GM23338 (cell line): Measurements from ENCODE around the gene WDR11. TPM values are rescaled to one million over a fixed set of nuclear protein-coding genes. Genes with fewer than 3 reads are reported as not detected.

Experiments
- ATAC-seq: fragments of 200-7000 bp; cut with Tn5 transposase; 3 replicates; pipeline ENCODE4 v1.9.1; 2020
- DNase-seq: peaks from one replicate; pipeline ENCODE4 v3.0.0-alpha.2; 2015; ENCODE audit warnings: low spot score
- H2AFZ ChIP-seq: fragments of 200-600 bp; sonication (generic); 2 replicates; pipeline ENCODE4 v1.8.0; 2016; ENCODE audit warnings: antibody characterized with exemption, mild to moderate bottlenecking, moderate library complexity
- H3F3A ChIP-seq: fragments of 200-600 bp; sonication (generic); replicated peaks from 2 replicates; pipeline ENCODE4 v1.8.0; 2017; ENCODE audit warnings: antibody characterized with exemption, mixed run types, low read depth
- H3K27ac ChIP-seq: fragments of 200-600 bp; sonication (generic); 2 replicates; pipeline ENCODE4 v1.6.1; 2016; ENCODE audit warnings: low read depth
- H3K27me3 ChIP-seq: fragments of 200-600 bp; sonication (generic); 2 replicates; pipeline ENCODE4 v1.8.0; 2016; ENCODE audit warnings: mild to moderate bottlenecking, mixed run types, moderate library complexity; ENCODE audit not compliant: insufficient read depth
- H3K36me3 ChIP-seq: fragments of 200-600 bp; sonication (generic); 2 replicates; pipeline ENCODE4 v1.8.0; 2016; ENCODE audit warnings: mild to moderate bottlenecking; ENCODE audit not compliant: insufficient read depth
- H3K4me1 ChIP-seq: fragments of 200-600 bp; sonication (generic); 2 replicates; pipeline ENCODE4 v1.8.0; 2016; ENCODE audit warnings: mild to moderate bottlenecking, moderate library complexity; ENCODE audit not compliant: insufficient read depth
- H3K4me2 ChIP-seq: fragments of 200-600 bp; sonication (generic); 2 replicates; pipeline ENCODE4 v1.7.1; 2017; ENCODE audit warnings: mixed run types
- H3K4me3 ChIP-seq: fragments of 200-600 bp; sonication (generic); 2 replicates; pipeline ENCODE4 v1.6.1; 2016; ENCODE audit warnings: mixed run types
- H3K79me2 ChIP-seq: fragments of 200-600 bp; sonication (generic); replicated peaks from 2 replicates; pipeline ENCODE4 v1.8.0; 2017; ENCODE audit warnings: mild to moderate bottlenecking; ENCODE audit not compliant: insufficient read depth
- H3K9me2 ChIP-seq: fragments of 200-600 bp; sonication (generic); 2 replicates; pipeline ENCODE4 v1.8.0; 2017; ENCODE audit not compliant: insufficient read depth
- H4K20me1 ChIP-seq: fragments of 200-600 bp; sonication (generic); replicated peaks from 2 replicates; pipeline ENCODE4 v1.8.0; 2017; ENCODE audit warnings: mild to moderate bottlenecking; ENCODE audit not compliant: insufficient read depth
- H3K27ac Mint-ChIP-seq: 2 replicates; pipeline ENCODE4 v1.8.0; 2020; ENCODE audit warnings: inconsistent platforms, mild to moderate bottlenecking, moderate library complexity, mixed read lengths
- H3K27me3 Mint-ChIP-seq: 3 replicates; pipeline ENCODE4 v1.8.0; 2022; ENCODE audit warnings: low read depth, mild to moderate bottlenecking, moderate library complexity, mixed read lengths, inconsistent platforms; ENCODE audit not compliant: insufficient read depth, poor library complexity
- H3K36me3 Mint-ChIP-seq: 3 replicates; pipeline ENCODE4 v1.8.0; 2021; ENCODE audit warnings: low read depth, mild to moderate bottlenecking, inconsistent platforms, moderate library complexity, mixed read lengths
- H3K4me1 Mint-ChIP-seq: 3 replicates; pipeline ENCODE4 v1.8.0; 2020; ENCODE audit warnings: mild to moderate bottlenecking, inconsistent platforms, mixed read lengths
- H3K4me3 Mint-ChIP-seq: 3 replicates; pipeline ENCODE4 v1.8.0; 2021; ENCODE audit warnings: moderate library complexity, mild to moderate bottlenecking, inconsistent platforms, mixed read lengths
- H3K9me3 Mint-ChIP-seq: 3 replicates; pipeline ENCODE4 v1.8.0; 2020; ENCODE audit warnings: moderate library complexity, mild to moderate bottlenecking, inconsistent platforms, mixed read lengths
- CREB1 ChIP-seq: fragments of 250-450 bp; sonication (Bioruptor Pico); IDR thresholded peaks from 2 replicates; pipeline ENCODE4 v1.5.0; 2020; ENCODE audit warnings: low read depth, mild to moderate bottlenecking, moderate library complexity
- CTCF ChIP-seq, 2 experiments: fragments of 200-600 bp in 1 of 2; sonication (generic) in 1 of 2; conservative IDR thresholded peaks; 2 replicates each; pipeline versions ENCODE4 v1.5.1 to v1.6.1; 2016 to 2017; ENCODE audit warnings: antibody characterized with exemption in 2 of 2, low read depth in 2 of 2, mild to moderate bottlenecking in 2 of 2, moderate library complexity in 1 of 2
- EZH2 ChIP-seq: fragments of 200-600 bp; sonication (generic); IDR thresholded peaks from one replicate; pipeline ENCODE4 v1.8.0; 2017; ENCODE audit warnings: antibody characterized with exemption, mild to moderate bottlenecking, low read depth; ENCODE audit not compliant: unreplicated experiment
- EZH2phosphoT487 ChIP-seq: fragments of 200-600 bp; sonication (generic); IDR thresholded peaks from one replicate; pipeline ENCODE4 v1.8.1; 2018; ENCODE audit warnings: antibody characterized with exemption; ENCODE audit not compliant: unreplicated experiment
- JUNB ChIP-seq: IDR thresholded peaks from one replicate; pipeline ENCODE4 v1.6.1; 2016; ENCODE audit warnings: antibody characterized with exemption; ENCODE audit not compliant: unreplicated experiment
- NANOG ChIP-seq: IDR thresholded peaks from 2 replicates; pipeline ENCODE4 v1.6.1; 2016; ENCODE audit warnings: antibody characterized with exemption, borderline replicate concordance
- POLR2AphosphoS5 ChIP-seq: IDR thresholded peaks from 2 replicates; pipeline ENCODE4 v1.6.1; 2016; ENCODE audit warnings: antibody characterized with exemption, low read depth
- REST ChIP-seq: IDR thresholded peaks from one replicate; pipeline ENCODE4 v1.6.1; 2018; ENCODE audit warnings: antibody characterized with exemption; ENCODE audit not compliant: unreplicated experiment
- STAT1 ChIP-seq: IDR thresholded peaks from one replicate; pipeline ENCODE4 v1.6.1; 2016; ENCODE audit warnings: antibody characterized with exemption; ENCODE audit not compliant: unreplicated experiment
- ZNF114 ChIP-seq: fragments of 250-450 bp; sonication (Bioruptor Pico); IDR thresholded peaks from 2 replicates; pipeline ENCODE4 v1.5.0; 2020; ENCODE audit warnings: mild to moderate bottlenecking, moderate library complexity
- ZNF331 ChIP-seq: fragments of 250-450 bp; sonication (Bioruptor Pico); IDR thresholded peaks from 2 replicates; pipeline ENCODE4 v1.5.0; 2020; ENCODE audit warnings: low read depth, mild to moderate bottlenecking, moderate library complexity
- polyA plus RNA-seq: library from polyadenylated mRNA; unstranded; fragments of >200 nt; fragmentation: Nextera tagmentation; extraction: Ambion mirVana; gene quantifications from 2 replicates; pipeline ENCODE4 v1.2.1, GENCODE V29; 2016
- total RNA-seq: library from RNA; depleted of rRNA; stranded (reverse); fragments of >200 nt; shearing (Covaris generic); gene quantifications from 2 replicates; pipeline ENCODE4 v1.2.3, GENCODE V29; 2014
- TF ChIP-seq, protein P1 (sequence below): fragments of 250-450 bp; sonication (Bioruptor Pico); IDR thresholded peaks from 2 replicates; pipeline ENCODE4 v1.5.0; 2020; ENCODE audit warnings: mild to moderate bottlenecking, moderate library complexity
- TF ChIP-seq, protein P2 (sequence below): IDR thresholded peaks from 2 replicates; pipeline ENCODE4 v1.6.1; 2016; ENCODE audit warnings: antibody characterized with exemption

Gene WDR11
- total and polyA plus RNA-seq, 2 experiments from 2014 or later = 19.7 to 74.4 TPM

- no peaks in the 10 kb centered on the region for H3K9me2 ChIP-seq
- H4K20me1 ChIP-seq = no peaks in the 10 kb centered on the region
- TF ChIP-seq EZH2phosphoT487 (no peak), NANOG (no peak), CTCF (conservative IDR thresholded peaks at IDR 0.05; ENCODE audit: low read depth in 2 of 2) (no peak), EZH2 (no peak), CREB1 (CRISPR knock-in tag) (no peak), REST (no peak), JUNB (no peak), ZNF331 (no peak), STAT1 (no peak), POLR2AphosphoS5 (no peak), ZNF114 (no peak)
- TF ChIP-seq, protein P1, sequence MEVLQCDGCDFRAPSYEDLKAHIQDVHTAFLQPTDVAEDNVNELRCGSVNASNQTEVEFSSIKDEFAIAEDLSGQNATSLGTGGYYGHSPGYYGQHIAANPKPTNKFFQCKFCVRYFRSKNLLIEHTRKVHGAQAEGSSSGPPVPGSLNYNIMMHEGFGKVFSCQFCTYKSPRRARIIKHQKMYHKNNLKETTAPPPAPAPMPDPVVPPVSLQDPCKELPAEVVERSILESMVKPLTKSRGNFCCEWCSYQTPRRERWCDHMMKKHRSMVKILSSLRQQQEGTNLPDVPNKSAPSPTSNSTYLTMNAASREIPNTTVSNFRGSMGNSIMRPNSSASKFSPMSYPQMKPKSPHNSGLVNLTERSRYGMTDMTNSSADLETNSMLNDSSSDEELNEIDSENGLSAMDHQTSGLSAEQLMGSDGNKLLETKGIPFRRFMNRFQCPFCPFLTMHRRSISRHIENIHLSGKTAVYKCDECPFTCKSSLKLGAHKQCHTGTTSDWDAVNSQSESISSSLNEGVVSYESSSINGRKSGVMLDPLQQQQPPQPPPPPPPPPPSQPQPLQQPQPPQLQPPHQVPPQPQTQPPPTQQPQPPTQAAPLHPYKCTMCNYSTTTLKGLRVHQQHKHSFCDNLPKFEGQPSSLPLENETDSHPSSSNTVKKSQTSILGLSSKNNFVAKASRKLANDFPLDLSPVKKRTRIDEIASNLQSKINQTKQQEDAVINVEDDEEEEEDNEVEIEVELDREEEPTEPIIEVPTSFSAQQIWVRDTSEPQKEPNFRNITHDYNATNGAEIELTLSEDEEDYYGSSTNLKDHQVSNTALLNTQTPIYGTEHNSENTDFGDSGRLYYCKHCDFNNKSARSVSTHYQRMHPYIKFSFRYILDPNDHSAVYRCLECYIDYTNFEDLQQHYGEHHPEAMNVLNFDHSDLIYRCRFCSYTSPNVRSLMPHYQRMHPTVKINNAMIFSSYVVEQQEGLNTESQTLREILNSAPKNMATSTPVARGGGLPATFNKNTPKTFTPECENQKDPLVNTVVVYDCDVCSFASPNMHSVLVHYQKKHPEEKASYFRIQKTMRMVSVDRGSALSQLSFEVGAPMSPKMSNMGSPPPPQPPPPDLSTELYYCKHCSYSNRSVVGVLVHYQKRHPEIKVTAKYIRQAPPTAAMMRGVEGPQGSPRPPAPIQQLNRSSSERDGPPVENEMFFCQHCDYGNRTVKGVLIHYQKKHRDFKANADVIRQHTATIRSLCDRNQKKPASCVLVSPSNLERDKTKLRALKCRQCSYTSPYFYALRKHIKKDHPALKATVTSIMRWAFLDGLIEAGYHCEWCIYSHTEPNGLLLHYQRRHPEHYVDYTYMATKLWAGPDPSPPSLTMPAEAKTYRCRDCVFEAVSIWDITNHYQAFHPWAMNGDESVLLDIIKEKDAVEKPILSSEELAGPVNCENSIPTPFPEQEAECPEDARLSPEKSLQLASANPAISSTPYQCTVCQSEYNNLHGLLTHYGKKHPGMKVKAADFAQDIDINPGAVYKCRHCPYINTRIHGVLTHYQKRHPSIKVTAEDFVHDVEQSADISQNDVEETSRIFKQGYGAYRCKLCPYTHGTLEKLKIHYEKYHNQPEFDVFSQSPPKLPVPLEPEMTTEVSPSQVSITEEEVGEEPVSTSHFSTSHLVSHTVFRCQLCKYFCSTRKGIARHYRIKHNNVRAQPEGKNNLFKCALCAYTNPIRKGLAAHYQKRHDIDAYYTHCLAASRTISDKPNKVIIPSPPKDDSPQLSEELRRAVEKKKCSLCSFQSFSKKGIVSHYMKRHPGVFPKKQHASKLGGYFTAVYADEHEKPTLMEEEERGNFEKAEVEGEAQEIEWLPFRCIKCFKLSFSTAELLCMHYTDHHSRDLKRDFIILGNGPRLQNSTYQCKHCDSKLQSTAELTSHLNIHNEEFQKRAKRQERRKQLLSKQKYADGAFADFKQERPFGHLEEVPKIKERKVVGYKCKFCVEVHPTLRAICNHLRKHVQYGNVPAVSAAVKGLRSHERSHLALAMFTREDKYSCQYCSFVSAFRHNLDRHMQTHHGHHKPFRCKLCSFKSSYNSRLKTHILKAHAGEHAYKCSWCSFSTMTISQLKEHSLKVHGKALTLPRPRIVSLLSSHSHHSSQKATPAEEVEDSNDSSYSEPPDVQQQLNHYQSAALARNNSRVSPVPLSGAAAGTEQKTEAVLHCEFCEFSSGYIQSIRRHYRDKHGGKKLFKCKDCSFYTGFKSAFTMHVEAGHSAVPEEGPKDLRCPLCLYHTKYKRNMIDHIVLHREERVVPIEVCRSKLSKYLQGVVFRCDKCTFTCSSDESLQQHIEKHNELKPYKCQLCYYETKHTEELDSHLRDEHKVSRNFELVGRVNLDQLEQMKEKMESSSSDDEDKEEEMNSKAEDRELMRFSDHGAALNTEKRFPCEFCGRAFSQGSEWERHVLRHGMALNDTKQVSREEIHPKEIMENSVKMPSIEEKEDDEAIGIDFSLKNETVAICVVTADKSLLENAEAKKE (CRISPR knock-in tag) = no peak
- TF ChIP-seq, protein P2, sequence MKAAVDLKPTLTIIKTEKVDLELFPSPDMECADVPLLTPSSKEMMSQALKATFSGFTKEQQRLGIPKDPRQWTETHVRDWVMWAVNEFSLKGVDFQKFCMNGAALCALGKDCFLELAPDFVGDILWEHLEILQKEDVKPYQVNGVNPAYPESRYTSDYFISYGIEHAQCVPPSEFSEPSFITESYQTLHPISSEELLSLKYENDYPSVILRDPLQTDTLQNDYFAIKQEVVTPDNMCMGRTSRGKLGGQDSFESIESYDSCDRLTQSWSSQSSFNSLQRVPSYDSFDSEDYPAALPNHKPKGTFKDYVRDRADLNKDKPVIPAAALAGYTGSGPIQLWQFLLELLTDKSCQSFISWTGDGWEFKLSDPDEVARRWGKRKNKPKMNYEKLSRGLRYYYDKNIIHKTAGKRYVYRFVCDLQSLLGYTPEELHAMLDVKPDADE = no peak
- Mint-ChIP-seq H3K36me3 (no peaks in the 10 kb centered on the region), H3K9me3 (no peaks in the 10 kb centered on the region), H3K4me3 (no peak overlapping the region), H3K4me1 (peaks cover 9% of the 10 kb centered on the region), H3K27ac (no peak overlapping the region), H3K27me3 (peaks cover 1% of the 10 kb centered on the region)
- no peaks in the 10 kb centered on the region for H3K27me3 ChIP-seq
- H3K79me2 ChIP-seq = no peaks in the 10 kb centered on the region
- H3K4me3 ChIP-seq = no peak overlapping the region
- H3F3A ChIP-seq = no peaks in the 10 kb centered on the region
- no peaks in the 10 kb centered on the region; the same call in 1 of the 2 replicates for H3K4me1 ChIP-seq
- ATAC-seq = peak; percentile 48
- no peak overlapping the region for H3K27ac ChIP-seq
- H3K36me3 ChIP-seq = no peaks in the 10 kb centered on the region
- DNase-seq = no peak
- H3K4me2 ChIP-seq = no peak overlapping the region
- H2AFZ ChIP-seq = peak overlapping the region; percentile 69; the same call in 1 of the 2 replicates
Measured at GRCh38 chr10:120810298-120810697, 40.9 kb upstream of the WDR11 start.
